Prostate gland (tissue), 2 donors: ENCODE data around the gene SH2D3C.

Source experiments
- CTCF ChIP-seq, 4 experiments: fragments of 200-600 bp in 2 of 4; fragments of 450-650 bp in 2 of 4; sonication (generic) in 2 of 4; IDR thresholded peaks; 1 replicate in 3 of 4; 2 replicates in 1 of 4; pipeline ENCODE4 v1.5.1; 2016 to 2019; ENCODE audit warnings: antibody characterized with exemption in 4 of 4, mild to moderate bottlenecking in 2 of 4, moderate library complexity in 2 of 4
- POLR2A ChIP-seq: fragments of 450-650 bp; IDR thresholded peaks from one replicate; pipeline ENCODE4 v1.6.1; 2016; ENCODE audit warnings: antibody characterized with exemption, mild to moderate bottlenecking
- POLR2AphosphoS5 ChIP-seq: sonication (generic); formaldehyde crosslinking; IDR thresholded peaks from one replicate; pipeline ENCODE4 v1.6.1; 2017; ENCODE audit warnings: antibody characterized with exemption

GRCh38 chr9:127769929-127770582 is 8.4 kb downstream of the SH2D3C start:
- no peak for TF ChIP-seq POLR2A
- no peak for TF ChIP-seq CTCF (IDR thresholded peaks at IDR 0.05)
- no peak for TF ChIP-seq POLR2AphosphoS5
